RWPE1 (cell line): ENCODE results near the gene UVRAG.
"Not testable (repeated sequence)": the region's sequence is repeated elsewhere in the genome, so short reads cannot be mapped to it uniquely, and the experiment has no call there.

ENCODE experiments used
- CTCF ChIA-PET: fragments of 350-600 bp; sonication (Branson Sonifier 250); formaldehyde crosslinking; extraction: SDS; loops from one replicate; lab custom pipeline; 2021; lab: Yijun Ruan, JAX
- POLR2A ChIA-PET: fragments of 400-600 bp; formaldehyde crosslinking; extraction: SDS; loops from one replicate; lab custom pipeline; 2020; ENCODE audit warnings: antibody characterized with exemption; ENCODE audit not compliant: low non-redundant PET; lab: Yijun Ruan, JAX
- DNase-seq: peaks from one replicate; pipeline ENCODE4 v3.0.0; 2012; ENCODE audit warnings: low spot score
- H3K27ac ChIP-seq: fragments of 450-650 bp; 2 replicates; pipeline ENCODE4 v1.5.1; 2017
- CTCF ChIP-seq: fragments of 450-650 bp; conservative IDR thresholded peaks from 2 replicates; pipeline ENCODE4 v1.5.1; 2017; ENCODE audit warnings: low read depth, mild to moderate bottlenecking

The UVRAG gene

GRCh38 chr11:75929706-75930105 is 114.7 kb downstream of the UVRAG start:
- TF ChIP-seq CTCF: no peak
- H3K27ac ChIP-seq: no peak overlapping the region
- ChIA-PET CTCF (no interaction called here), POLR2A (no interaction called here)
- DNase-seq: no peak

- no peak overlapping the region for H3K27ac ChIP-seq
- CTCF ChIA-PET: interaction anchor here (0.6 kb wide), 2 partner anchors 130 to 191 kb away, joined by 4 to 5 read pairs; no protein-coding TSS in a partner anchor
- POLR2A ChIA-PET: no interaction called here
- DNase-seq: no peak
- no peak for TF ChIP-seq CTCF
Measured at GRCh38 chr11:75930534-75930933, 115.5 kb downstream of the UVRAG start.

GRCh38 chr11:75931124-75931523 is 116.1 kb downstream of the UVRAG start:
- POLR2A ChIA-PET: no interaction called here
- DNase-seq: no peak
- CTCF ChIA-PET: no interaction called here
- no peak overlapping the region for H3K27ac ChIP-seq
- TF ChIP-seq CTCF: no peak

GRCh38 chr11:75933736-75934135 is 118.7 kb downstream of the UVRAG start:
- H3K27ac ChIP-seq, POLR2A ChIA-PET, DNase-seq, CTCF ChIA-PET: not testable (repeated sequence)

GRCh38 chr11:75934851-75935250 is 119.8 kb downstream of the UVRAG start:
- ChIA-PET POLR2A (no interaction called here), CTCF (no interaction called here)
- TF ChIP-seq CTCF: no peak
- no peak for DNase-seq
- H3K27ac ChIP-seq: no peak overlapping the region

GRCh38 chr11:75938543-75938942 is 123.5 kb downstream of the UVRAG start:
- H3K27ac ChIP-seq: no peak overlapping the region

GRCh38 chr11:75939516-75939915 is 124.5 kb downstream of the UVRAG start:
- CTCF ChIA-PET: no interaction called here
- H3K27ac ChIP-seq: no peak overlapping the region
- TF ChIP-seq CTCF: no peak
- DNase-seq: no peak
- POLR2A ChIA-PET: no interaction called here

More at GRCh38 chr11:75938543-75938942, 123.5 kb downstream of the UVRAG start:
- ChIA-PET CTCF (no interaction called here), POLR2A (no interaction called here)
- DNase-seq: no peak
- TF ChIP-seq CTCF: no peak
